GM19467 (cell line): Measurements from ENCODE around the gene ACSS1.
A peak's percentile ranks its signal among the peaks of the same experiment; 100 is the strongest.

Source experiments
- ATAC-seq: cut with Tn5 transposase; IDR thresholded peaks from one replicate; pipeline ENCODE4 v1.9.1; 2021; ENCODE audit warnings: mild to moderate bottlenecking, moderate library complexity; ENCODE audit not compliant: unreplicated experiment

The ACSS1 gene

DNA sequence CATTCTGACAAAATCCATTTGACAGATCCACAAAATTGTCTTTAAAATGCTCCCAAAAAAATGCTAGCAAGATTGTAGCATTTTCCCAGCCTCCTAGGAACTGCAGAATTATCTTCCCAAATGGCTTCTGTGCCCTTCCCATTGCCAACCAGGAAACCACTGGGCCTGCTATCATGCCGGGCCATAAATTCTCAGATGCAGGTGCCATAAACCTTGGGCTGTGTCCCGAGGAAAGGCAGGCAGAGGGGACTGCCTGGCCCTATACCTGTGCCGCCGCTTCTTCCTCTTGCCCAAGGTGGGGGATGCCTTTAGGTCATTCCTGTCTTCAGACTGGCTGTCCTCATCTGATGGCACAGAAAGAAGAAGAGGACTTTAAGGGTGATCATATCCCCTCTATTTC lies 21.2 kb upstream of the ACSS1 start:
- ATAC-seq, result no peak

DNA sequence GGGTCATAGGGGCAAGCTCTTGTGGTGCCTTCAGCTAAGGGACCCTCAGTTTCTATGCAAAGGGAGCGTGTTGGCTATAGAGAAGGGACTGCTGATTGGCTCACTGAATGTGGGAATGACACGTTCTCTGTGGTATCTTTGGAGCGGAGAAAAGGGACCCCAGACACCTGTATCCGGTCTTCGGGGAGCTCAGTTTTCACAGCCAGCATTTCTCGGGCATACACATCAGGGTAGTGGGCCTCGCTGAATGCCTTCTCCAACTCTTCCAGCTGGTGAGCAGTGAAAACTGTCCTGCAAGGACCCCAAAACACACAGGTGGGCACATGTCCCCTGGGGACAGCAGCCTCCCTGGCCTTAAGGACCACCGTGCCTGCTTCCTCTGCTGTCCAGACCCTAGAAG lies 20.7 kb upstream of the ACSS1 start:
- ATAC-seq, result no peak

GRCh38 chr20:25077610-25078169 lies 19.8 kb upstream of the ACSS1 start:
- ATAC-seq, result no peak

- no peak for ATAC-seq
Measured at GRCh38 chr20:25076731-25077609, 19.0 kb upstream of the ACSS1 start.

GRCh38 chr20:25076201-25076600 lies 18.3 kb upstream of the ACSS1 start:
- ATAC-seq, result no peak

DNA sequence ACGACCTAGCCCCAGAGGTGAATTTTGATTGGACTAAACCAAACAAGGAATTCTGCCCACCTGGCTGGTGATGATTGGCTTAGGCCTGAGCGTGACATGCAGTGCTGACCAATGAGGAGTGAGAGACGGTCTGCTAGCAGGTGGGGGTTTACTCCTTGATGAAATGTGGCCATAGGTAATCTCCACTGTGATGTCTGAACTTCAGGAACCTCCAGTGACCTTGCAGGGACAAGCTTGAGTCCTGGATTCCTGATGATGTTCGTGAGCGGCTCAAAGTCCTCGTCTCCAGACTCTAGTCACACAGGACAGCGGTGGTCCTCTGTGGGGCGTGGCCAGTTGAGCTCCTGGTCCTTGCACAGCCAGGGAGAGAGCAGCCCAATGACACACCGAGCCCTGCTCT lies 15.6 kb upstream of the ACSS1 start:
- ATAC-seq, result no peak

DNA sequence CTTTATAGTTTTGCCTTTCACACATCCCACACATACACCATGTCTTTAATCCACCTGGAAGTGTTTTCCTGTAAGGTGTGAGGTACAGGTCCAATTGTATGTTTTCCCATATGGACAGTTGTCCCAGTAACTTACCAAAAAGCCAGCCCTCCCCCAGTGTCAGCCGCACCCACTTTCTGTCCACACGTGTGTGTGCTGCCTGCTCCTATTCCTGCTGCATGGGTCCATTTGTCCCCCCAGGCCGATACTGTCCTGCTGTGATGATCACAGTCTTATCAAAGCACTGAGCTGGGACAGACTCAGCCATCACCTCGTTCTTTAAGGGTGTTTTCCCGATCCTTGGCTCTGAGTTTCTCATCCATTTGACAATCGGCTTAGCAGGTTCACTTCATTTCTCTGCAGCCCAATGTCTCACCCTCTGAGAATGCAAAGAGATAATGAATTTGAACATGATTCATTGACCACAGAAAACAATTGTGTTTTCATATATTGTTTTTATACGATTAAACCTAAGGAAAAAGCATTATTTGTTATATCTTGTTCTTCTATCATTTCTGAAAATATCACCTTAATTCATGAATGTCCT lies 14.4 kb upstream of the ACSS1 start:
- no peak for ATAC-seq

DNA sequence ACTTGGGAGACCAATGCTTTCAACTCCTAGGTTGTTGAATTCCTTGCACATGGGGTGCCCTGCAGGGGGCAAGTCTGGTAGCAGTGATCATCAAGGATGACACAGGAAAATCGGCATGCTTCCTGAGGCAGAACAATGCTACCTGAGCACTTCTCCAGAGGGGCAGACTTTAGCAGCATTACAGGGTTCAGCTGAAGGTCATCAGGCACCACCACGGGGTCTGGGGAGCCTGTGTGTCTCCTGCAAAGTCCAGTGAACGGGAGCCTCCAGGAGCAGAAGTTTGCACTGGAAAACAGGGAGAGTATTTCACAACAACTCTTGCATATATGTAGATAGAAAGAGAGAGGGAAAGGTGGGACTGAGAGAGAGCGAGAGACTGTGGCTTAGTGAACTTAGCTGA lies 13.8 kb upstream of the ACSS1 start:
- ATAC-seq, result no peak

DNA sequence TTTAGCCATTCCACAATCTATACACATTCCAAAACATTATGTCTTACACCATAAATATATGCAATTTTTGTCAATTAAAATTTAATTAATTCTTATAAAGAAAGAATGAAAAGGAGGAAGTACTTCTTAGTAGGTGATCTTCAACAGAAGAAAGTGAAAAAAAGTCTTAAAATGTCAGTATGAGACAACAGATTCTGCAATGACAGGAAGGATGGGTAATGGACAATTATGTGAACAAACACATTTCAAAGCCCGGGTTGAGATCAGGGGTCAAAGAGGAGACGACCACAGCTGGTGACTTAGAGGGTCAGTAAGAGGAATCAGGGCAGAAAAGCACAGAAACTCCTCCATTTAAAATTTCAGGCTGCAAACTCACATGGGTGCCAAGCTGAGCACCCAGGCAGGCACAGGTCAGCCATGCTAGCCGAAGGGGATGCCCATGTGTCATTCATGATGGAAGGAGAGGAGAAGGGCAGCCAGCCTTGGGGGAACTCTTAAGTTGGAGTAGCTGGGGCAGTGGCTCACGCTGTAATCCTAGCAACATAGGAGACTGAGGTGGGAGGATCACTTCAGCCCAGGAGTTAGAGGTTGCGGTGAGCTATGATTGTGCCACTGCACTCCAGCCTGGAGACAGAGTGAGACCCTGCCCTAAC lies 13.0 kb upstream of the ACSS1 start:
- ATAC-seq, result no peak

DNA sequence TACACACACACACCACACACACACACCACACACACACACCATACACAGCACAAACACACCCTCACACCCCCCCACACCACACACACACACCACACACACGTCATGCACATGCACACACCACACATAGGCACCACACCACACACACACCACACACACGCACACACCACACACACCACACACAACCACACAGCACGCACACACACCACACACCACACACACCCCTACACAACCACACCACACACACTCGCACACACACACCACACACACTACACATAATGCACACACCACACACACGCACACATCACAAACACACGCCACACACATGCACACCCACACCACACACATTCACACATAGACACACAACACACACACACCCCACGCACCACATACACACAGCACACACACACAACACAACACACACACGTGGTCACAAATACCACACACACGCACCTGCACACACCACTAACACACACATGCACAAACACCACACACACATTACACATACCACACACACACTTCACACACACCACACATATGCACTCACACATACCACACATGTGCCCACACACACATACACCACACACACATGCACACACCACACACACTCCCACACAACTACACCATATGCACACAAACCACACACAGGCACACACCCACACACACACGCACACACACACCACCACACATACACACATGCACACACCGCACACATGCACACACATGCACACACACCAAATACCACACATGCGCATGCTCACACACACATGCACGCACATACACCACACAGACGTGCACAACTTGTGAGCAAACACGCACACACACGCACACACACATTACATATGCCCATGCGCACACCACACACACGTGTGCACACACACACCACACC lies 9.4 kb upstream of the ACSS1 start:
- ATAC-seq, result no peak

GRCh38 chr20:25066386-25066785 lies 8.4 kb upstream of the ACSS1 start:
- ATAC-seq, result no peak

DNA sequence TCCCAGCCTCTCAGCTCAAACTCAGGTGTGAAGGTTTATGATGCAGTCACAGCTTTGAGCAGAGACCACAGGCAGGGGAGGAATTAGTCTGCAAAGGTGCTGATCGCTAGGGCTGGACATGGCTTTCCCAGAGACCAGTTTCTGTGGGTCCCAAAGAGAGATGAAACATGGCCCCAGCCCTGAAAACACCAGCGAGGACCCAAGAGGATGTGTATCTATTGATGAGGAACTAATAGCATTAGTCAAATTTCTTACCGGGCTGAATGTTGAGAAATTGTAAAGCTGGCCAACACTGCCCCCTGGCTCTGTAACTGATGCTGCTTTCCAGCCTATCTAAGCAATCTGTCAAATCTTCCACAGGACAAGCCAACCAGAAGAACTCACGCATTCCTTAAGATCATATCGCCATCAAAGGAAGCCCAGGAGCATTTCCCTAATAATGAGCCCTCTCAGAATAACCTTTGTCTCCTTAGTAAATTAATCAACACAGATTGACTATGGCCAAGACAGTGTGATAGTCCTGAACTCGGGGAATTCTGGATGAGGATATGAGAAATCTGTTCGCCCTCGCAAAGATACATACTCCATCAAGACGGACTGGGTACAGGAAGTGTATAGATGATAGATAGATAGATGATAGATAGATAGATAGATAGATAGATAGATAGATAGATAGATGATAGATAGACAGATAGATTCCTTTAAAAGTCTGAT lies 7.8 kb upstream of the ACSS1 start:
- peak; percentile 56 for ATAC-seq

DNA sequence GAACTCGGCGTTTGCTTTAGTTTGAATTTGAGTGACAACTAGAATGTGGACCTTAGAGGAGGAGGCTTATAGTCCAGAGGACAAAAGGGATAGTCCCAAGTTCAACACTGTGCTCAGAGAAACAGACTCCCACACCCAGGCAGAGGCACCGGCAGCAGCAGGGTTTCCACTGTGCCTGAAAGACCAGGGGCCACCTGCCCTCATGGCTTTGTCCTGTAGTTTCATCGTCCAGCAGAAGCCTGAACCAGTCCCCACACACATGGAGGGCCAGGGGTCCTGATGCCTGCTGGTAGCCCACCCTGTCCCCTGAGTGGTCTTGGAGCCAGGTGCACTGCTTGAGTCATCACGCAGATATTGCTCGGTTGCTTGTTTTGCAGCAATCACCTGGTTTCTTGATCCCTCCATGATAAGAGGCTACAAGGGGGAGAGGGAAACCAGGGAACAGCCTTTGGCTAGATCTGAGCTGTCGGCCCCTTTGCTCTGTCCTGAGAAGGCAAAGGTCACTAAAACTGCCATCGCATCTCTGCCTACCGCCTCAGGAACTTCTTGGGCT lies 7.2 kb upstream of the ACSS1 start:
- no peak for ATAC-seq

DNA sequence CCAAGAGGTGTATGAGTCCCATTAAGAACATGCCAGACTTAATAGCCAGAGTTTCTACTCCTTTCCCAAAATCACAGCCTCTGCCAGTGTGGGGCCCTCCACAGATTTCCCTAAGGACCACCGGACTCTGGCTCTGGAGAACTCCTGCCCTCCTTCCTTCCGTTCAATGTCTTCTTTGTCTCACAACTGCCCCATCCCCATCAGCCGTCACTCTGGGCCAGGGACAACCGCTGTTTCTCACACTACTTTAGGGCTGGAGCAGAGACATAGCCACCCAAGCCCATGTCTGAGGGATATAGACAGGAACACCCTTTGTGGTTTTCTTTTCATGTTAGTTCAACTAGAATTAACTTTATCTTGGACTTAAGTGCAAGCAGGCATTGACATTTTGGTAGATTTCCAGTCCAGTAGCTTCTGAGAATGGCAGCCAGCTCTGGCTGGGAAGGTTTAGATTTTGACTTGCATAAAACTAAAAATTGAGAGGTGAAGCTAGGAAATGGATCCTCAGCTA lies 6.7 kb upstream of the ACSS1 start:
- ATAC-seq, result no peak

DNA sequence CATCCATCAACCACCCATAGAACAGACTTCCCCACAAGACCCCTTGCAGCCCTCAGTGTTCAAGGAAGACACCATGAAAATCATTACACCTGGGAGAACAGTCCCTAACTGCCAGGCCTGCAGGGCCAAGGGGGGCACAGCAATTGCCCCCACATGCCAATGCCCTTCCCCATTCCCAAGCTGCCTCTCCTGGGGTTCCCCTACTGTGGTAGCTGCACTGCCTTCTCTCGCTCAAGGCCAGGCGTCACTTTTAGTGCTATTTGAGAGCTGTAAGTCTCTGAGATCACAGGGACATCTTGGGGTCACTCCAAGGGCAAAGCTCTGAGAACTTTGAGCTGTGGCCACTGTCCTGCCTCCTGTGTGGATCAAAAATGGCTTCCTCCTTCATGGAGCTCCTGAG lies 6.0 kb upstream of the ACSS1 start:
- ATAC-seq, result no peak

DNA sequence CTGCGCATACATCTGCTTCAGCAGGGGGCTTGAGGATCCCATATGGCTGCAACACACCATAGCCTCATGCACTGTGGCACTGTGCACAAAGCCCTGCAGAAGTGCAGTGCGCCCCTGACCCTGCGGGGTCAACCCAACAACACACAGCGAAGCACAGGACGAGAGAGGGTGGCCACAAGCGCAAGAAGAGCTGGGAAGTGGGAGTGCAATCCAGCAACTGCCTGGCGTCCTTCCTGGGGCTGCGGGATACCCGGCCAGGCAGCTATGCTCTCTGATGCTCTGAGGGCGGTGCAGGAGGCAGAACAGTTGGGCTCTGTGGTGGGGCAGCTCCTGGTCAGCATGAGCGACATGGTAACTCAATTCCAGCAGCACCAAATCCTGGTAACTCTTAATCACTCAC lies 5.6 kb upstream of the ACSS1 start:
- ATAC-seq, result no peak

DNA sequence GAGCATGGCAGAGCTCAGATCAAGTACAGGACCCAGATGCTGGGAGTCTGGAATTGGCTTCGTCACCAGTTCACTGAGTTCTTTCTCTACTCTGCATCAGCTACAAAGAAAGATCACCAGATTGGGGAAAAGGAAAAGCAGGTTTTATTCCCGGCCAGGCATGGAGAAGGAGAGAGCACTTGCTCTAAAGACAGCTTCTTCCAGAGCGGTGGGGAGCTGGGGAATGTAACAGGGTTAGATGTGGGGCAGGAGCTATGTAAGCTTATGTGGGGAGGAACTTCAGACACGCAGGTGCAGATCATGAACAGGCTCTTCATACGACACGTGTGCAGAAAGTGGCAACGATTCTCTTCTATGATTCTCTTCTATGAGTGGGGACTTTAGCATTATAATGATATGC lies 4.9 kb upstream of the ACSS1 start:
- no peak for ATAC-seq

DNA sequence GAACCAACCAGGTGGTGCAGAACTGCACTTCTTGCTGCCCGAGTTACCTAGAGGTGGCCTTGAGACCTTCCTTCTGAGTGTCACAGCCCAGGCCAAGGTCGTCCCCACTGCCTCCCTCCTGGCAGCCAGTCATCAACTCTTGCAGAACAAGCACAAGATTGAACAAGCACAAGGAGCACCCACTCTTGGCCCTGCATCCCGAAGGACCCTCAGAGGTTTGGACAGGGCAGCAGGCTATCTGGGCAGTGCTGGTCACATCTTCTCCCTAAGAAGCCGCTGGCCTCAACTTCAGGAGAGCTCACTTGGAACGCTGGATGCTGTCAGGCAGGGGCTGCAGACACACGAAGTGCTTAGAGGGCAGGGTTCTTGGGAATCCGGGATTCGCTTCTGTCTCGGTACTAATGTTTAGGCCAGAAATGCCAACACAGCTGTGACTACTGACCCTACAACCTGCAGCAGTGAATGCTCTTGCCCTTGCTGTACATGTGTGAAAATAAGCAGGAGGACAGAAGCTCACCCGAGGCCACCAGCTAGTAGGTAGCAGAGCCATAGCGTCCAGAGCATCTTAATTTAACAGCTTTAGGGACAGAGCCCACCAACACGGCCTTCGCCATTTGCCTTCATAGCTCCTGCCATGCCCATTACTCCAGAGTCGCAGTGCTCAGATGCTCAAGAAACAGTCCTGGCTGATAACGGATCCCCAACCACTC lies 4.0 kb upstream of the ACSS1 start:
- ATAC-seq, result no peak
